ENCODE data around the gene BCAS3. TPM values are rescaled to one million over a fixed set of nuclear protein-coding genes. Genes with fewer than 3 reads are reported as not detected.

Gene BCAS3
- total RNA-seq, 2 donors from 2014 or later = 28.0 to 33.4 TPM

DNA sequence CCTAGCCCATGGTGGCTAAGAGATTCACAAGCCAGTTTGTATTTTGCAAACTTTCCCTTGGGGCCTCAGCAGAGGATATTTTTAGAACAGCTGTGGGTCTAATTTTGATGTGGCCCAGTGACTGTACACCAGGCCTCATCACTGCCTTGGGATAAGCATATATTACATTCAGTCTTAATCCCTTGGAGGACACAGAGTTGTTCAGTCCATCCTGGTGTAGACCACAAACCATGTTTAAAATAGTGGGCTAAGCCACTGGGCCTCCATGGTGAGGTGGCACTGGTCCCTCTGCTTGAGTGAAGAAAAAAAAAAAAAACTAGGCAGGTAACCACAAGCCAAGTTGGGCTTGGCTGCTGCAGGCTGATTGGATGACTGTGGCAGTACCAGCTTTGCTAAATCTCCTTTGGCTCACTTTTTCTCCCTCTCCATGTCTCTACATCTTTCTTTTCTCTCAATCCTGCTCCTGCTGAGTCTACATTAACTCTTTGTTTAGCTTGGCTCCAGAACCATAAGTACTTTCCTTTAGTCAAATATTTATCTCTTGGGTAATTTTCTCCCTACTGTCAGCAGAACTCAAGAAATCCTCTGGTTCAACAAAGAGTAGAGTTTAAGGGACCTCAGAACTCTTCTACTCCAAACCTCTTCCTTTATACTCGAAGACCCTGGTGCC is 602.0 kb downstream of the BCAS3 start:
- ATAC-seq (replicated peaks in 1 of 2) (peak; percentile 31 to 60), DNase-seq (no peak)
- peaks cover 0 to 2% of the 10 kb centered on the region in 2 donors for H3K9me3 Mint-ChIP-seq
- peak overlapping the region in 1 of 2 donors; percentile 4 for H3K4me3 Mint-ChIP-seq
- peaks cover 51% of the 10 kb centered on the region for H3K4me1 Mint-ChIP-seq (ENCODE audit: low read depth)
- H3K27ac Mint-ChIP-seq = no peak overlapping the region
- H3K36me3 Mint-ChIP-seq (ENCODE audit: insufficient read depth in 2 of 2) = peaks cover 0 to 3% of the 10 kb centered on the region in 2 donors
- no peaks in the 10 kb centered on the region for H3K27me3 Mint-ChIP-seq (ENCODE audit: low read depth)

DNA sequence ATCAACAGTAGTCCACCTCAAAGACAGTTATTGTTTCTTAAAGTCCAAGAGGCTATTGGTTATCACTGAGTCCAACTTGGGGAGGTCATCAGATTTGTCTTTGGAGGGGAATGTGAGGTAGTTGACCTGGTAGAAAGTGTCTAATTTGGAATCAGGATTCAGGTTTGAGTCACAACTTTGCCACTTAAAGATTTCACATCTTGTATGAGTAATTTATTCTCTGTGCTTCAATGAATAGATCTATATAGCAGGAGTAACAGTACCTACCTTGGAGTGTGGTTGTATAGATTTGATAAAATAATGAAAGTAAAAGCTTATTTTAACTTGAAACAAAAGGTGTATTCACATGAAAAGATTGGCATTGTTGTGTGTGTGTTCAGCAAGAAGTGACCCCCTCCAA is 602.7 kb downstream of the BCAS3 start:
- Mint-ChIP-seq H3K36me3 (ENCODE audit: insufficient read depth in 2 of 2) (peaks cover 0 to 3% of the 10 kb centered on the region in 2 donors), H3K9me3 (peaks cover 0 to 2% of the 10 kb centered on the region in 2 donors), H3K27me3 (ENCODE audit: low read depth) (no peaks in the 10 kb centered on the region), H3K4me1 (ENCODE audit: low read depth) (peaks cover 57% of the 10 kb centered on the region), H3K27ac (no peak overlapping the region), H3K4me3 (peak overlapping the region in 1 of 2 donors; percentile 4)
- peak; percentile 86 to 90 for ATAC-seq (replicated peaks in 1 of 2)
- no peak for DNase-seq

DNA sequence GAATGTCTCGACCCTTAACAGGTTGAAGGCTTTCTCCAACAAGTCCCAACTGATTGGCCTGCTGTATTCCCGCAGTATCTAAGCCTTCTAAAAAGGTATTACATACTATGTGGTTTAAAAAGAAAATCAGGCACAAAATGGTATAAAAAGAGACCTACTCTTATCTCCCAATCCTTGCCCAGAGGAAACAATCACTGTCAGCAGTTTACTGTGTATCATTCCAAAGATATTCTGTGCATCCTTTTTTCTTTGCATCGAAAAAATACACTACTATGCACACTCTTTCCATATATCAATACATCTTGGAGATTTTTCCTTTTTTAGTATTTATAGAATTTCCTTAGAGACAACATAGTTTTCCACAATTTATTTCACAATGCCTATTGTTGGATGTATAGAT is 603.2 kb downstream of the BCAS3 start:
- Mint-ChIP-seq H3K4me1 (ENCODE audit: low read depth) (peaks cover 63% of the 10 kb centered on the region), H3K27ac (no peak overlapping the region), H3K4me3 (no peak overlapping the region), H3K9me3 (peaks cover 0 to 2% of the 10 kb centered on the region in 2 donors), H3K36me3 (ENCODE audit: insufficient read depth in 2 of 2) (peaks cover 0 to 3% of the 10 kb centered on the region in 2 donors), H3K27me3 (ENCODE audit: low read depth) (no peaks in the 10 kb centered on the region)
- no peak for ATAC-seq (replicated peaks in 1 of 2)
- DNase-seq = no peak

DNA sequence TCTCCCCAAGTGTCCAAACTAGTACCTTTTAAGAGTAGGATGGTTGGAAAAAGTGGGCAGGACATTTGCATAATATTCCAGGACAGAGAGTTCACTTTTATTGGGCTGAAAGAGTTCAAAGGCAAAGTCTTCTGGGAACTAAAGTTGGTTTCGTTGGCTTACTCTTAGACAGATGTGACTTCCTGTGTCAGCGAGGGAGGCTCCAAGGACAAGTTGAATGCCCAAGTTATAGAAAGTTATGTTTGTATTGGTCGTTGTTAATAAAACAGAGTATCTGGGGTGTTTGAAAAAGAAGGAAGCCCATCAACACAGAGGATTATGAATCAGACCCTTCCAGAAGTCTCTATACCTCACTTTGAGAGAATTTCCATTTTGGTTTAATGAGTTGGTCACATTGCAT is 604.7 kb downstream of the BCAS3 start:
- Mint-ChIP-seq H3K27ac (no peak overlapping the region), H3K4me3 (no peak overlapping the region), H3K4me1 (ENCODE audit: low read depth) (peaks cover 74% of the 10 kb centered on the region), H3K36me3 (ENCODE audit: insufficient read depth in 2 of 2) (peaks cover 0 to 3% of the 10 kb centered on the region in 2 donors), H3K9me3 (peaks cover 0 to 2% of the 10 kb centered on the region in 2 donors), H3K27me3 (ENCODE audit: low read depth) (no peaks in the 10 kb centered on the region)
- no peak for ATAC-seq (replicated peaks in 1 of 2)
- no peak for DNase-seq

- no peaks in the 10 kb centered on the region for H3K27me3 Mint-ChIP-seq (ENCODE audit: low read depth)
- H3K4me1 Mint-ChIP-seq (ENCODE audit: low read depth) = peaks cover 74% of the 10 kb centered on the region
- H3K27ac Mint-ChIP-seq = no peak overlapping the region
- no peak for DNase-seq
- peaks cover 0 to 3% of the 10 kb centered on the region in 2 donors for H3K36me3 Mint-ChIP-seq (ENCODE audit: insufficient read depth in 2 of 2)
- H3K9me3 Mint-ChIP-seq = peaks cover 0 to 2% of the 10 kb centered on the region in 2 donors
- no peak overlapping the region for H3K4me3 Mint-ChIP-seq
- ATAC-seq (replicated peaks in 1 of 2) = no peak
Measured at GRCh38 chr17:61283043-61283442, 605.4 kb downstream of the BCAS3 start.

DNA sequence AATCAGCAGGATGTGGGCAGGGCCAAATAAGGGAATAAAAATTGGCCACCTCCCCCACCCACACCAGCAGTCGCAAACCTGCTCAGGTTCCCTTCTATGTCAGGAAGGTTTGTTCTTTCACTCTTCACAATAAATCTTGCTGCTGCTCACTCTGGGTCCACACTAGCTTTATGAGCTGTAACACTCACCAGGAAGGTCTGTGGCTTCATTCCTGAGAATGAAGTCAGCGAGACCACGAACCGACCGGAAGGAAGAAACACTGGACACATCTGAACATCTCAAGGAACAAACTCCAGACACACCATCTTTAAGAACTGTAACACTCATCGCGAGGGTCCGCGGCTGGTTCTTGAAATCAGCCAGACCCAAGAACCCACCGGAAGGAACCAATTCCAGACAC is 606.5 kb downstream of the BCAS3 start:
- DNase-seq (no peak), ATAC-seq (replicated peaks in 1 of 2) (no peak)
- Mint-ChIP-seq H3K27me3 (ENCODE audit: low read depth) (no peaks in the 10 kb centered on the region), H3K4me1 (ENCODE audit: low read depth) (peaks cover 66% of the 10 kb centered on the region), H3K4me3 (no peak overlapping the region), H3K36me3 (ENCODE audit: insufficient read depth in 2 of 2) (peaks cover 0 to 3% of the 10 kb centered on the region in 2 donors), H3K27ac (no peak overlapping the region), H3K9me3 (peaks cover 0 to 2% of the 10 kb centered on the region in 2 donors)

DNA sequence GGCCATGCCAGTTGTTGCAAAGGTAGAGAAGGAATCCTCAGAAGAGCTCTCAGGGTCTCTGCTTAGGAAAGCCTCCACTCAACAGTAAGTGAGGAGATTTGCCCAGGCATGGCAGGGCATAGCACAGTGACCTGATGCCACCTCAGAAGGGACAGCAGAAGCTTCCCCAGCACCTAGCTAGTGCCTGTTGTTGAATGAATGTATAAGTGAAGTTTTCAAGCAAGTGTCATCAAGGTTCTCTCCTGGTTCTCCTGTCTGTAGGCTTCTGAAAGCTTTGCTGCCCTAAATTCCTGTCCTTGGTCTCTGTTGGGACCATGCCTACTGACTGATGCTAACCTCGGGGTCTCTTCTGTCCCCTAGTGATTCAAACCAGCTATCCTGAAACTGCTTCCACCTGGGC is 607.1 kb downstream of the BCAS3 start:
- no peaks in the 10 kb centered on the region for H3K27me3 Mint-ChIP-seq (ENCODE audit: low read depth)
- H3K36me3 Mint-ChIP-seq (ENCODE audit: insufficient read depth in 2 of 2) = peaks cover 0 to 3% of the 10 kb centered on the region in 2 donors
- ATAC-seq (replicated peaks in 1 of 2) (no peak), DNase-seq (no peak)
- H3K4me3 Mint-ChIP-seq = no peak overlapping the region
- H3K27ac Mint-ChIP-seq = no peak overlapping the region
- peaks cover 0 to 2% of the 10 kb centered on the region in 2 donors for H3K9me3 Mint-ChIP-seq
- H3K4me1 Mint-ChIP-seq (ENCODE audit: low read depth) = peaks cover 60% of the 10 kb centered on the region

DNA sequence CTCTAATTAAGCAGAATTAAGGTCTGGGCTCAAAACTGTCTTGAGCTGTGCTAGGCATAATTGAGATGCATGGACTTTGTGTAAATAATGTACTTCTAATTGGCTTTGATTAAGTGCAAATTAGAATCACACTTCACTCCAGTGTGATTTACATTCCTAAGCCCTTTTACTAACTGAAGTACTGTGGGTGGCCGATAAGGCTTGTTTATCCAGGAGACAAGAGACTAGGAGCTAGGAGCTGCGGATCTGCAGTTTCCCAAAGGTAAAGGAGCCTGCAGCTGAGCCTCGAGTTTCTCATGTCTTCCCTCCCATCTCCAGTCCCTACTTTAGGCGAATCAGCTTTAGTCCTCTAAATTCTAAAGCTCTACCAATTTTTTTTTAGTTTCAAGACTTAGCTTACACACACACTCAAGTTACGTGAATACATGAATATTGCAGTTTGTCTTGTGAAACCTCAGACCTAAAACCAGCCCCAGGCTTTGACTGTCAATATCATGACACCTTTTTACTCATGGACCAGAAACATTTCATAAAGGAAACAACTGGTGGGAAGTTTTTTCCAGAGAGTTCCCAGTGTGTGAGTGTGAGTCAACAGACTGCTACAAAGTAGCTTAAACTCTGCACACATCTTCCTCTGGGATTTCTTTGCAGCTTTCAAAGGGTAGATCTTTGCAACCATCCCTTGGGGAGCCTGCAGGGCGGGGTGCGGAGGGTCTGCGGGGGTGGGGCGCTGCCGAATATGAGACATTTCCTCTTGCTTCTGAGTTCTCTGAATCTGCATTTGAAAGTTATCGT is 608.1 kb downstream of the BCAS3 start:
- Mint-ChIP-seq H3K4me3 (peak overlapping the region; percentile 5 to 25), H3K4me1 (ENCODE audit: low read depth) (peaks cover 50% of the 10 kb centered on the region), H3K27me3 (ENCODE audit: low read depth) (no peaks in the 10 kb centered on the region), H3K9me3 (peaks cover 0 to 2% of the 10 kb centered on the region in 2 donors), H3K36me3 (ENCODE audit: insufficient read depth in 2 of 2) (peaks cover 0 to 3% of the 10 kb centered on the region in 2 donors), H3K27ac (peak overlapping the region; percentile 38)
- ATAC-seq (replicated peaks in 1 of 2) (peak; percentile 68 to 83), DNase-seq (no peak)

GRCh38 chr17:61286449-61286848 is 608.8 kb downstream of the BCAS3 start:
- peaks cover 0 to 3% of the 10 kb centered on the region in 2 donors for H3K36me3 Mint-ChIP-seq (ENCODE audit: insufficient read depth in 2 of 2)
- H3K4me3 Mint-ChIP-seq = no peak overlapping the region
- peaks cover 0 to 2% of the 10 kb centered on the region in 2 donors for H3K9me3 Mint-ChIP-seq
- DNase-seq = no peak
- no peaks in the 10 kb centered on the region for H3K27me3 Mint-ChIP-seq (ENCODE audit: low read depth)
- H3K4me1 Mint-ChIP-seq (ENCODE audit: low read depth) = peaks cover 44% of the 10 kb centered on the region
- H3K27ac Mint-ChIP-seq = no peak overlapping the region
- no peak for ATAC-seq (replicated peaks in 1 of 2)

GRCh38 chr17:61289408-61290385 is 612.0 kb downstream of the BCAS3 start:
- H3K9me3 Mint-ChIP-seq = no peaks in the 10 kb centered on the region
- ATAC-seq (replicated peaks in 1 of 2) = no peak
- no peak for DNase-seq
- H3K27me3 Mint-ChIP-seq (ENCODE audit: low read depth) = no peaks in the 10 kb centered on the region
- H3K36me3 Mint-ChIP-seq (ENCODE audit: insufficient read depth in 2 of 2) = no peaks in the 10 kb centered on the region
- no peak overlapping the region for H3K27ac Mint-ChIP-seq
- H3K4me3 Mint-ChIP-seq = no peak overlapping the region
- H3K4me1 Mint-ChIP-seq (ENCODE audit: low read depth) = peaks cover 22% of the 10 kb centered on the region

DNA sequence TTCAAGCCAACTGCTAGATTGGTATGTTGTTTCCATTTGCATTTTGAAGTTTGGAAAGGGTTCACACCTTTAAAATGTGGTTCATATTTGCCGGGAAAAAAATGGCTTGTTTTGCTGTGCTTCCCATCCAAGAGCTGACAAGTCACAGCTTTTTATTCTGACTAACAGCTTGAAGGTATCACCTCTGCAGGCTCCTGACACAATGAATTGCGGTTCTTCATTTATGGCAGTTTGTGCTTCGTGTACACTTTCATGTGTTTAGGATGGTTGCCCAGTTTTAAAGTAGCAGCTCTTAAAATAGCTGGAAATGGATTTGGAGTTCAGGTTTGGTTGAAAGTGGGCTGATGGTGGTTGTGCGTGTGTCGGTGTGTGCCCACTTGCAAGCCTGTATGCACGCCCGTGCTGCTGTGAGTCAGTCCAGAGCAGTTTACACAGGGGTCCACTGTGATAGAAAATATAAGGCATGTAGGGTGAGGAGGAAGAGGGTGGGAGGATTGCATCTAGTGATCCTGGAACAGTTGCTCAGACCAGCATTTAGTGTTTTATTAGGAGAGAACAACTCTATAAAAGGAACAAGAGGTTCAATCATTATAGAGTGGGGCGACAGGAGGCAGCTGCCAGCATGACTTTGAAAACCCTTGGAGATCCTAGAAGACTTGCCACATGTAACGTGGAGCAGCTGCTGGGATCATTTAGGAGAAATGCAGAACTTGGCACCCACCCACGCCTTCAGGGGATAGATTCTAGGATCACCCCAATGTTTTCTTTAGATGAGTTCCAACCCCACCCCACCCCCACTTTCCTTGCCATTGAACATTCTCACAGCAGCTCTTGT is 614.0 kb downstream of the BCAS3 start:
- no peaks in the 10 kb centered on the region for H3K36me3 Mint-ChIP-seq (ENCODE audit: insufficient read depth in 2 of 2)
- H3K27ac Mint-ChIP-seq = peak overlapping the region; percentile 73
- no peaks in the 10 kb centered on the region for H3K9me3 Mint-ChIP-seq
- no peak for DNase-seq
- H3K4me1 Mint-ChIP-seq (ENCODE audit: low read depth) = peaks cover 4% of the 10 kb centered on the region
- no peaks in the 10 kb centered on the region for H3K27me3 Mint-ChIP-seq (ENCODE audit: low read depth)
- ATAC-seq (replicated peaks in 1 of 2) = no peak
- H3K4me3 Mint-ChIP-seq = no peak overlapping the region

DNA sequence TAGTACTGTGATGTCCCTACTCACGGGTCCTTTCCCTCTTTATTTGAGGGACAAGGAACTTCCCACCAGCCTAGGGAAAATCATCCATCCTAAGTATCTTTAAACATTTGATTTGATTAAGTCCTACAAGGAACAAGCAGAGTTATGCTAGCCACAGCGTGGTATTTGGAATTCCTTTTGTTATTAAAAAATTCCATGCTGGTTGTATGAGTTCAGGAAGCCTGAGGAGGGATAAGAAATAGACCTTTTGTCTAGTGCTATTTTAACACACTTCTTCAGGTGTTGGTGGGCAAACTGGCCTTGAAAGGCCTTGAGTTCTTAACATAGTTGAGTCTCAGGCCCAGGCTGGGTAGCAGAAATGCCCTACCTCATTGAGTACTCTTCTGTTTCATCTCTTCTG is 616.6 kb downstream of the BCAS3 start:
- H3K9me3 Mint-ChIP-seq = no peaks in the 10 kb centered on the region
- H3K27me3 Mint-ChIP-seq (ENCODE audit: low read depth) = no peaks in the 10 kb centered on the region
- DNase-seq (no peak), ATAC-seq (replicated peaks in 1 of 2) (no peak)
- H3K4me3 Mint-ChIP-seq = no peak overlapping the region
- H3K27ac Mint-ChIP-seq = no peak overlapping the region
- no peaks in the 10 kb centered on the region for H3K36me3 Mint-ChIP-seq (ENCODE audit: insufficient read depth in 2 of 2)
- H3K4me1 Mint-ChIP-seq (ENCODE audit: low read depth) = no peaks in the 10 kb centered on the region

All from activated T-cell treated with anti-CD3 and anti-CD28 coated beads, Interleukin-2, amount 50 U/mL, for 72 hours (primary cell).